Measurements from ENCODE around the gene RIPK1.
"Not testable (repeated sequence)": the region's sequence is repeated elsewhere in the genome, so short reads cannot be mapped to it uniquely, and the experiment has no call there.

The RIPK1 gene

GRCh38 chr6:3068329-3069214 is at the start of gene RIPK1:
TSS of gene RIPK1 (plus strand) at chr6:3068494. CDS start at chr6:3076824, 8,330 bp downstream.
- DNase-seq, result peak; percentile 96

GRCh38 chr6:3019065-3019464 is 49.2 kb upstream of the RIPK1 start:
- DNase-seq, result no peak

- DNase-seq, result no peak
Measured at GRCh38 chr6:3019749-3020320, 48.5 kb upstream of the RIPK1 start.

- not testable (repeated sequence) for DNase-seq
Measured at GRCh38 chr6:3020976-3021598, 47.2 kb upstream of the RIPK1 start.

- peak; percentile 36 for DNase-seq
Measured at GRCh38 chr6:3022765-3023662, 45.3 kb upstream of the RIPK1 start.

GRCh38 chr6:3023663-3024483 is 44.4 kb upstream of the RIPK1 start:
- DNase-seq, result peak; percentile 91

GRCh38 chr6:3026791-3027626 is 41.3 kb upstream of the RIPK1 start:
- no peak for DNase-seq

GRCh38 chr6:3028156-3028555 is 40.1 kb upstream of the RIPK1 start:
- DNase-seq, result not testable (repeated sequence)

GRCh38 chr6:3031857-3032640 is 36.2 kb upstream of the RIPK1 start:
- DNase-seq, result no peak

GRCh38 chr6:3032986-3033385 is 35.3 kb upstream of the RIPK1 start:
- DNase-seq, result no peak

GRCh38 chr6:3033652-3034051 is 34.6 kb upstream of the RIPK1 start:
- no peak for DNase-seq

GRCh38 chr6:3035397-3035796 is 32.9 kb upstream of the RIPK1 start:
- DNase-seq, result no peak

- no peak for DNase-seq
Measured at GRCh38 chr6:3036861-3037637, 31.2 kb upstream of the RIPK1 start.

GRCh38 chr6:3037638-3038365 is 30.5 kb upstream of the RIPK1 start:
- no peak for DNase-seq

- no peak for DNase-seq
Measured at GRCh38 chr6:3039384-3039783, 28.9 kb upstream of the RIPK1 start.

- no peak for DNase-seq
Measured at GRCh38 chr6:3041147-3041546, 27.1 kb upstream of the RIPK1 start.

- DNase-seq, result no peak
Measured at GRCh38 chr6:3041606-3042005, 26.7 kb upstream of the RIPK1 start.

- no peak for DNase-seq
Measured at GRCh38 chr6:3045369-3045768, 22.9 kb upstream of the RIPK1 start.

GRCh38 chr6:3045777-3046176 is 22.5 kb upstream of the RIPK1 start:
- no peak for DNase-seq

Data from stimulated activated CD4-positive, alpha-beta T cell treated with anti-CD3 and anti-CD28 coated beads, Interleukin-4, amount 100 ng/mL, for 1 hour (primary cell).